ENCODE results near the gene RABGAP1L.
"Not testable (repeated sequence)": the region's sequence is repeated elsewhere in the genome, so short reads cannot be mapped to it uniquely, and the experiment has no call there.

RABGAP1L gene

DNA sequence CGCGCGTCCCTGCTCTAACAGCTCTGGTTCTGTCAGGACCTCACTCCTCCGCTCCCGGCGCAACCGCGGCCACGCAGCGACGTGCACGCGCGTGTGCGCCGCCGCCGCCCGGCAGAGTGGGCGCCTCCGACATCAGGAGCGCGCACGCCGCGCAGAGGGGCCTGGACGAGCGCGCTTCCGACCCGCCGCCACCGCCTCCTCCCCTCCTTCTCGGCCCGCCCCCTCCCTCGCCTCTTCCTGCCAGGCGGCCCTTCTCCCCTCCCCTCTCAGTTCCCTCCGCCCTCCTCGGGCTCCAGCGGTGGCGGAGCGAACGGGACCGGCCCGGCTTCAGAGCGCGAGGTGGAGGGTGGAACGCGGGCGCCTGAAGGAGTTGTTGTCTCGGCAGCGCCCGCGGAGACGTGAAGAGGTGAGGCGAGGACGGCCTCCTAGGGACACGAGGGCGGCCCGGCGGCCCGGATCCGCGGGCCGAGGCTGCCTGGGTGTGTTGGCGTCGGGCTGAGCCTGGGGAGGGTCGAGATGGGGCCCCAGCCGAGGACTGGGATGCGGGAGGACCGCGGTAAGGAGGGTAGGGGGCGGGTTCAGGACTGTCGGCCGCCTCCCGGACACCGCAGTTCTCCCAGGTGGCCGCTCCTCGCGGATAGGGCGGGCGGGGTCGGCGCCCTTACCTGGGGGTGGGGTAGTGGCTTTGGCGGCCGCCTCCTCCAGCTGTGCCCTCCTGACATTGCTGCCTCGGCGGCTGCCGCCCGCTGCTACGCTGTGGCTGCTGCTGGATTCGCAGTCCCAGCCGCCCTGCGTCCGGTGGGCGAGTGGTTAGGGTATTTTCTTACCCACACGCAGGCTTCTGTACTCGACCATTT lies at the start of gene RABGAP1L:
Gene RABGAP1L (plus strand): TSS at position 269 of the 857 bp plus-strand sequence.
- DNase-seq: peak; percentile 96

DNA sequence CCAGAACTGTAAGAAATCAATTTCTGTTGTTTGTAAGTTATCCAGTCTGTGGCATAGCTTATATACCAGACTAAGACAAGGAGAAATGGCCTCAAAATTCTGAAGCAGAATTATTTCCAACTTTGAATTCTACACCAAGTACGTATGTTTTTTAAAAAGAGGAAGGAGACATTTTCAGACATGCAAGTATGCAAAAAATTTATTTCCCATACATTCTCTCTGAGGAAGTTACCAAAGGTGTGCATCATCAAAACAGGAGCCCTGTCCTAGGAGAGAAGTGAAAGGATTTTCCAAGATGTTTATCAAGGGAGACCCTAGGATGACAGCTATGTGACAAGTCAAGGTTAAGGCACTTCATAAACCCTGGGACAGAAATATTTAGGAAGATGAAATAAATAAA lies 49.3 kb upstream of the RABGAP1L start:
- no peak for DNase-seq

DNA sequence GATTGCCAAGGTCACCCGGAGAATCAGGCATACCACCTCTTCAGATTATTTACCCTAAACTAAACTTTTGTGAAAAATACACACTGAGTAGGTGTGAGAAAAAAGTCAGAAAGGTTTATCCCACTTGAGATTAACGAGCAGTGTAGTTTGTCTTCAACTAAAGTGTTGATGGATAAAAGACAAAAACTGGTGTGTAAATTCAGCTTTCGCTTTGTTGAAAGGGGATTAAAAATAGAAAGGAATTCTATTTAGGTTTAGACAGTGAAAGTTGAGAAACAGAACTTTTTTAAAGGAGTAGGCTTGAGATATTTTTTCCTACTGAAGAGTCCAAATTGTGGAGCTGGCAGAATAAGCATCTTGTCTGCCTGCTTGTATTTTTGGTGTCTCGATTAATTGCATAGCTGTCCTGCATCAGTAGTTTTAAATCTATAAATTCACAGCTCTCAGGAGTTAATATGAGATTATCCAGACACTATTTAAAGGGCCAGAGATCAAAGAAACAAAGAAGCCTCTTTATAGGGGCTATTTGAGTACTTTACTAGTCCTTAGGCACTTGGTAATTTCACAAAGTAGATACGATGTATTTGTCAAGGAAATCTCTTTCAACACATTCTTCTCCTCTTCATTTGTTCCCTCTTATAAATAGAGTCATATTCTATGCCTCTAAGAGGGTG lies 46.7 kb upstream of the RABGAP1L start:
- no peak for DNase-seq

DNA sequence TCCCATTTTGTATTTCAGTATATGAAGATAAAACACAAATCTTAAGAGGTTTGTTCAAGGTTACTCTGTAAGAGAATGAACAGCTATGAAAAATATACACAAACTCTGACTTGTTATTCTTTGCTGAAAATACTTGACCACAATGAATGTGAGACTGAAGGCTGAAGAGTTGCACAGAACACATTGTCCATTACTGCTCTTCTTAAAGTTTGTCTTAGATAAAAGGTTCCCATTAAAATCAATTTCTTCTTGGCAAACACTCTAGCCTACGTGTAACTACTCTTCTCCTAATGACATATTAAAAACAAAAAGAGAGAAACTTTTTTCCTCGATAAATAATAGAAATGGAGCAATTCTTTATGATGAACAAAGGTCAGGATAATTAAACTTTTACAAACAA lies 45.2 kb upstream of the RABGAP1L start:
- DNase-seq: no peak

DNA sequence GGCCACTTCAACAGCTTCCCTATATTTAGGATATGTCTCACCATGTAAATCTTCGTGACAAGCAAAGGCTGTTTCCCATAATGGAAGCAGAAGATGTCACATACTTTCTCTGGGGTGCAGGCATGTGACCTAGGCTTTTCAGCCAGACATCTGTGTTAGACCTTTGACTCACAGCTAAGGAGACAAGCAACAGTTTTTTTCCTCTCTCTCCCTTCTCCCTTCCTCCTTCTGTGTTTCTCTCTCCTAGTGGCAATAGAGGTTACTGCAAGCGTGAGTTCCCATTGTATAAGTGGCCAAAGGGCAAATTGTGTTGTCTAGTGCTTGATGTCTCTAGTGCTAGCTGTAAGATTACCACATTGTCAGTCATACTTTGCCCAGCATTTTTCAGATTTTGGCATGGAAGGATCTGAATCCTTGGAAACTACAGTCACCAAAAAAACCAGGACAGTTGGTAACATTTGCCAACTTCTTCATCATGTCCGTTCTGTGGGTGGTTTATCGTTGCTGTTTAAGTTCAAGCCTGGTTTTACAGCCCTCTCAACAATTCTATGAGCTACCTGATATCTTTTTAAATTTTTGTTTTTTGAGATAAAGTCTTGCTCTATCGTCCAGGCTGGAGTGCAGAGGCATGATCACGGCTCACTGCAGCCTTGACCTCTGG lies 44.4 kb upstream of the RABGAP1L start:
- DNase-seq: peak; percentile 5 to 37

DNA sequence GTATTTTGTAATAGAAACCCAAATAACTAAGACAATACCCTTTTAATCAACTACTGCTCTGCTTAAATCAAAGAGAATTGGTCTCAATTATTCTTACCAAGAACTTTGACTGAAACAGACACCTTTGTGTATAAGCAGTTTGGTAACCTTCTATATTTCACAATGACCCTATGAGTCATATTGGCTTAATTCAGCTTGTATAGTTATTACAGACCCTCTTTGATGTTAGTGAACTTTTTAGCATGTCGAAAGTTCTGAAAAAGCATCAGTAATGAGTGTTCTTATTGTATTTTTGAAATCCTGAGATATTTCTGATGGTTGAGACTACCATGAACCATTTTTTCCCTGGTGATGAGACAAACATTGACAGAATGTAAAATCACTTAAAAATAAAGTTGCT lies 43.3 kb upstream of the RABGAP1L start:
- no peak for DNase-seq

DNA sequence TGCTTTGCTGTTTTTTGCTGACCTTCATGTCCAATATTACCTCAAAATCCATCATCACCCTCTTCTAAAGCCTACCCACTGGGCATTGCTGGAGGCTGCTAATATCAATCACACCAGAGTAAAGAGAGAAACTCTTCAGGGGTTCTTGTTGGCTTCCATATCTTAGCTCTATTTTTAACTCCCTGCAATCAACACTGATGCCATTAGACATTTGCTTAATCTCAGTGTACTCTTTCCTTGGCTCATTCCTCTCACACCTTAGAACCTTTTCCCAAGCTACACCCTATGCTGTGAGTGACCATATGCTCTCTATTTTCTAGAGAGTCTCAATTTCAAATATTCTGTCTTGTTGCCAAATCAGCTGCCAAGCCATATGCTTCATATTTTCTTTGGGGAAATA lies 40.6 kb upstream of the RABGAP1L start:
- DNase-seq: no peak

DNA sequence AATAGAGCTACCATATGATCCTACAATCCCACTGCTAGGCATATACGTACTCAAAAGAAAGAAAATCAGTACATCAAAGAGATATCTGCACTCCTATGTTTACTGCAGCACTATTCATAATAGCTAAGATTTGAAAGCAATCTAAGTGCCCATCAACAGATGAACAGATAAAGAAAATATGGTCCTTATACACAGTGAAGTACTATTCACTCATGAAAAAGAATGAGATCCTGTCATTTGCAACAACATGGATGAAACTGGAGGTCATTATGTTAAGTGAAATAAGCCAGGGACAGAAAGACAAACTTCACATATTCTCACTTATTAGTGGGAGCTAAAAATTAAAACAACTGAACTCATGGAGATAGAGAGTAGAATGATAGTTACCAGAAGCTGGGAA lies 37.0 kb upstream of the RABGAP1L start:
- DNase-seq: not testable (repeated sequence)

DNA sequence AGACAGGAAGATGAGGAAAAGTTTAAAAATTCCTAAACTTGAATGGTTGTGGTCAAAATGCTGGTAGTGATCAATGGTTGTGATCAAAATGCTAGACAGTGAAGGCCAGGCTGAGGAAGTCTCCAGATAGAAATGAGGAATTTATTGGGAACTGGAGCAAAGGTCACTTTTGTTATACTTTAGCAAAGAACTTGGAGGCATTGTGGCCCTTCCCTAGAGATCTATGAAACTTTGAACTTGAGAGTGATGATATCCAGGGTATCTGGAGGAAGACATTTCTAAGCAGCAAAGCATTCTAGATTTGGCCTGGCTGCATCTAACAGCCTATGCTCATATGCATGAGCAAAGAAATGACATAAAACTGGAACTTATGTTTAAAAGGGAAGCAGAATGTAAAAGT lies 35.5 kb upstream of the RABGAP1L start:
- DNase-seq: no peak

DNA sequence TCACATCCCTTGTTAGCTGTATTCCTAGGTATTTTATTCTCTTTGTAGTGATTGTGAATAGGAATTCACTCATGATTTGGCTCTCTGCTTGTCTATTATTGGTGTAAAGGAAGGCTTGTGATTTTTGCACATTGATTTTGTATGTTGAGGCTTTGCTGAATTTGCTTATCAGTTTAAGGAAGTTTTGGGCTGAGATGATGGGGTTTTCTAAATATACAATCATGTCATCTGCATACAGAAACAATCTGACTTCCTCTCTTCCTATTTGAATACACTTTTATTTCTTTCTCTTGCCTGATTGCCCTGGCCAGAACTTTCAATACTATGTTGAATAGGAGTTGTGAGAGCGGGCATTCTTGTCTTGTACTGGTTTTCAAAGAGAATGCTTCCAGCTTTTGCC lies 32.1 kb upstream of the RABGAP1L start:
- DNase-seq: not testable (repeated sequence)

DNA sequence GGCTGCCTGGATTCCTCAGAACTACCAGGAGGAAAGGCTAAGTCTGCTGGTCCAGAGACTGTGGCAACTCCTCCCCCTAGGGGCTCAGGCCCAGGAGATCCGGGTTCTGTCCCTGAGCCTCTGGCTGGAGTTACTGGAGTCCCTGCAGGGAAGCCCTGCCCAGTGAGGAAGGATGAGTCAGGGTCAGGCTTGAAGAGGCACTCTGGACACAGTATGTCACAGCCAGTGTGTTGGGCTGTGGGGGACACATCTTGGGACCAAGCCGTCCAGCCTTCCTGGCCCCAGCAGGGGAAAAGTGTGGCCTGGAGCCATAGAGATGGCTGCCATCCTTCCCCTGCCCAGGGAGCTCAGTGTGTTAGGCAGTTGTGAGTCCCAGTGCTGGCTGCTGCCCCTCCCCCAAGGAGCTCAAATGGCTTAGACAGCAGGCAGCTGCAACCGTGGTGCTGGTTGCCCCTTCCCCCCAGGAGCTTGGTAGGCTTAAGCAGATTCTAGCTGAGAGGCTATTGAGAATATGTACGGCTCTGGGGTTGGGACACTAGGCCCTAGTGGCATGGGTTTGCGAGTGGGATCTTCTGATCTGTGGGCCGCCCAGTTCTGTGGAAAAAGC lies 28.2 kb upstream of the RABGAP1L start:
- no peak for DNase-seq

DNA sequence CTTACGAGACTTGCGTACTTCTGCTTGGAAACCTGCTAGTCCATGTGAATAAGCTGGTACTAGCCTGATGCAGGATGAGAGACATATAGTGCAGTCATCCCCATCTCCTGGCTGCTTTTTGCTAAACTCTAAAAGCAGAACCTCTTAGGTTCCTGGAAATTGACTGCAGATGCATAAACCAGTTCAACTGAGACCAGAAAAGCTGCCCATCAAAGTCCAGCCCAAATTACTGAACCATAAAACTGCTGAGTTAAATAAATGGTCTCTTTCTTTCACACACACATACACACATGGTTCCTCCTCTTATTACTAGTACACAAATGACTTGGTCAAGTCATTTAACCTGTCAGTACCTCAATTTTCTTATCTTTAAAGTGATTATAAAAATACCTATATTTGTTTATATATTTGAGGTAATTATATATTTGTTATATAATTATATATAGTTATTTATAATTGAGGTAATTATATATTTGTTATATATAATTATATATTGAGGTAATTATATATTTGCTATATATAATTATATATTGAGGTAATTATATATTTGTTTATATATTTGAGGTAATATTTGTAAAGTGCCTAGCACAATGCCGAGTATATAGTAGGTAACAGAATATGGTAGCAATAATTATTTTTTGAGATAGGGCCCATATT lies 25.2 kb upstream of the RABGAP1L start:
- DNase-seq: peak in 1 of 2 experiments; percentile 37

DNA sequence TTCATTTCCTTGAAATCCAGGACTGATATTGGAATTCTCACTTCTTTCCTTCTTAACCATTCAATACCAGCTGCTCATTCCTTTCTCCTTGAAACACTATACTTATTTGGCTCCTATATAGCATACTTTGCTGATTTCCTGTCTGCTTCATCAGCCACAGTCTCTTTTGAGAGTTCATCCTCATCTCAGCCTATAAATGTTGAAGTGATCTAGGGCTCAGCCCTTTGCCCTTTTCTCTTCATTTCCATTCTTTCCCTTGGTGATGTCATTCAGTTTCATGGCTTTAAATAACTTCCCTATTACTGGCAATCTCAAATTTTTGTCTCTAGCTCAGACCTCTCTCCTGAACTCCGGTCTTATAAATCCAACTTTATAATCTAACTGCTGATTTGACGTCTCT lies 24.1 kb upstream of the RABGAP1L start:
- no peak for DNase-seq

DNA sequence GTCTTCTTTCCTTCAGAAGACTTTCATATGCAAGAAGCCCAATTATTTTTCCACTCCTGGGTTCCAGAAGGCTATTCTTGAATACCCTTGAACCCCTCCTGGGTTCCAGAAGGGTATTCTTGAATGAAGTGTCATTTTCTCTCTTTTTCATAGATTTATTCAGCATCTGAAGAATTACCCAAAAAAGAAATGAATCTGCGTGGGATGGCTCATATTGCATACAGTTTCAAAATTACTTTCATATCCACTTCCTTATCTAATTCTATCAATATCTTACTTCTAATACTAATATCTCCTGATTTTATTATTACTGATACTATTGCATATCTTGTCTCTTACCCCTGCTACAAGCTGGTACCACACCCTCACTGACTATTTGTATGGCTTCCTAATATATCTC lies 22.6 kb upstream of the RABGAP1L start:
- DNase-seq: no peak

DNA sequence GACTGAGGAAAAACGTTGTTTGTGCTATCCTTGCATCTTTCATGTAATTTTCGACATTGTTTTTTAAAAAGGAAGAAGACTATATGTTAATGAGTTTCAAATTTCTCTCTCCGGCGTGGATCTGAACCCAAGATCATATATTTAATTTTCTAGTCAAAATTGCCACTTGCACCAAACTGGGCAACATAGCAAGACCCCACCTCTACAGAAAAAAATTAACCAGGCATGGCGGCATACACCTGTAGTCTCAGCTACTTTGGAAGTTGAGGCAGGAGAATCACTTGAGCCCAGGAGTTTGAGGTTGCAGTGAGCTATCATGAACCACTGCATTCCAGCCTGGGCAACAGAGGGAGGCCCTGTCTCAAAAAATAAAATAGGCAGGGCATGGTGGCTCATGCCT lies 16.5 kb upstream of the RABGAP1L start:
- DNase-seq: no peak

DNA sequence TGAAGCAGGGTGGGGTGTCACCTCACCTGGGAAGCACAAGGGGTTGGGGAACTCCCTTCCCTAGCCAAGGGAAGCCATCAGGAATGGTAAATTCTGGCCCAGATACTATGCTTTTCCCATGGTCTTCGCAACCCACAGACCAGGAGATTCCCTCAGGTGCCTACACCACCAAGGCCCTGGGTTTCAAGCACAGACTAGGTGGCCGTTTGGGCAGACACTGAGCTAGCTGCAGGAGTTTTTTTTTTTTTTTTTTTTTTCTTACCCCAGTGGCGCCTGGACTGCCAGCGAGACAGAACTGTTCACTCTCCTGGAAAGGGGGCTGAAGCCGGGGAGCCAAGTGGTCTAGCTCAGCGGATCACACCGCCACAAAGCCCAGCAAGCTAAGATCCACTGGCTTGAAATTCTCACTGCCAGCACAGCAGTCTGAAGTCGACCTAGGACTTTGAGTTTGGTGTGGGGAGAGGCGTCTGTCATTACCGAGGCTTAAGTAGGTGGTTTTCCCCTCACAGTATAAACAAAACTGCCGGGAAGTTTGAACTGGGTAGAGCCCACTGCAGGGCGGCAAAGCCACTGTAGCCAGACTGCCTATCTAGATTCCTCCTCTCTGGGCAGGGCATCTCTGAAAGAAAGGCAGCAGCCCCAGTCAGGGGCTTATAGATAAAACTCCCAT lies 15.5 kb upstream of the RABGAP1L start:
- not testable (repeated sequence) for DNase-seq

DNA sequence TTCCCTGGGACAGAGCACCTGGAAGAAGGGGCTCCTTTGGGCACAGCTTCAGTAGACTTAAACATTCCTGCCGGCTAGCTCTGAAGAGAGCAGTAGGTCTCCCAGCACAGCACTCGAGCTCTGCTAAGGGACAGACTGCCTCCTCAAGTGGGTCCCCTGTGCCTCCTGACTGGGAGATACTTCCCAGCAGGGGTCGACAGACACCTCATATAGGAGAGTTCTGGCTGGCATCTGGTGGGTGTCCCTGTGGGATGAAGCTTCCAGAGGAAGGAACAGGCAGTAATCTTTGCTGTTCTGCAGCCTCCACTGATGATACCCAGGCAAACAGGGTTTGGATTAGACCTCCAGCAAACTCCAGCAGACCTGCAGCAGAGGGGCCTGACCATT lies 14.9 kb upstream of the RABGAP1L start:
- not testable (repeated sequence) for DNase-seq

DNA sequence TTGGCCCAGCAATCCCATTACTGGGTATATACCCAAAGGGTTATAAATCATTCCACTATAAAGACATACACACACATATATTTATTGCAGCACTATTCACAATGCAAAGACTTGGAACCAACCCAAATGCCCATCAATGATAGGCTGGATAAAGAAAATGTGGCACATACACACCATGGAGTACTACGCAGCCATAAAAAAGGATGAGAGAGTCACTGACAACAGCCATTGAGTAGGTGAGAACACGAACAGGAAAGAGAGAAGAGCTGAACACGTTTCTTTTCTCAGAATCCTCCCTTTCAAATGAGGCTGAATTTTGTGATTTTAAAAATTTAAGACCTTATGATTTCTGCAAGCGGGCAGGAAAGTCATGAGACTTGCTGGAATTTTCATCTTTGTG lies 10.1 kb upstream of the RABGAP1L start:
- no peak for DNase-seq

DNA sequence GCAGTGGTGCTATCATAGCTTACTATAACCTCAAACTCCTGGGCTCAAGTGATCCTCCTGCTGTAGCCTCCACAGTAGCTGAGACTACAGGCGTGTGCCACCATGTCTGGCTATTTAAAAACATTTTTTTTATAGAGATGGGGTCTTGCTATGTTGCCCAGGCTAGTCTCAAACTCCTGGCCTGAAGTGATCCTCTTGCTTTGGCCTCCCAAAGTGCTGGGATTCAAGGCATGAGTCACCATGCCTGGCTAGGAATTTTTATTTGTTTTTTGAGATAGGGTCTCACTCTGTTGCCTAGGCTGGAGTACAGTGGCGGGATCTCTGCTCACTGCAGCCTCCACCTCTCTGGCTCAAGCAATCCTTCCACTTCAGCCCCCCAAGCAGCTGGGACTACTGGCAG lies 8.8 kb upstream of the RABGAP1L start:
- no peak for DNase-seq

DNA sequence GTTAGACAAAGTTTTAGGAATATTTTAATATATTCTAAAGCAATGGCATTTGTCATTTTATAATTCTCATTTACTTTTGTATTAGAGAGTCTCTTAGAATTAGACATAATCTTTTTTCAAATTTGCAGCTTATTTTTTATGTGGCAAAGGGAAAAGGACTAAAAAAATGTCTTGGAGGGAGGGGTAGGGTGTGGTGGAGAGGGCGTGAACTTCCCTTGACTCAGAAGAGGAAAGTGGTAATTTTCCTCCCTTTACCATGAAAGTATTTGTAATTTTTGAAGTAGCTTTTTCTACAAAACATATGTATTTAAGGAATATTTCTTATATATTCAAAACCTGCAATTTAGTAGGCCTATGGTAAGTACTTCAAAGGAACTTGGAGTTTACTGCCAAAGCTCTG lies 6.9 kb upstream of the RABGAP1L start:
- DNase-seq: no peak

DNA sequence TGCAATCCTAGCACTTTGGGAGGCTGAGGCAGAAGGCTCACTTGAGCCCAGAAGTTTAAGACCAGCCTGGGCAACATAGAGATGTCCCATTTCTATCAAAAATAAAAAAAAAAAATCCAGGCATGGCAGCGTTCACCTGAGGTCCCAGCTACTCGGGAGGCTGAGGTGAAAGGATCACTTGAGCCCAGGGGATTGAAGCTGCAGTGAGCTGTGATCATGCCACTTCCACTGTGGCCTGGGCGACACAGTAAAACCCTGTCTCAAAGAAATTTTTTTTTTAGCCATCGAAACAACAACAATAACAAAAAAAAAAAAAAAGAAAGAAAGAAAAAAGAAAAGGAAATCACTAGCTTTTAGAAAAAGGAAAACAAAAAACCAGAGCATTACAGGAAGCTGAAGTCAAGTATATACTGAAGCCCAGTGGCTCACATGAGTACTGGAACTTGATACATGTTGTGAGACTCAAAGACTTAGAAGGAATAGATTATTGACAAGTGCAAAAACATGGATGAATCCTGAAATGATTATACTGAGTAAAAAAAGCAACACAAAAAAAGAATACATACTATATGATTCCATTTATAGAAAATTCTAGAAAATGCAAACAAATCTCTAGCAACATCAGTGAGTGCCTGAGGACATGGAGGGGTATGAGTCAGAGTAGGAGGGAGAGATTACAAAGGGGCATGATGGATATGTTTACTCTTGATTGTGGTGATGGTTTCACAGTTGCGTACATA lies 6.1 kb upstream of the RABGAP1L start:
- peak in 1 of 2 experiments; percentile 23 for DNase-seq

DNA sequence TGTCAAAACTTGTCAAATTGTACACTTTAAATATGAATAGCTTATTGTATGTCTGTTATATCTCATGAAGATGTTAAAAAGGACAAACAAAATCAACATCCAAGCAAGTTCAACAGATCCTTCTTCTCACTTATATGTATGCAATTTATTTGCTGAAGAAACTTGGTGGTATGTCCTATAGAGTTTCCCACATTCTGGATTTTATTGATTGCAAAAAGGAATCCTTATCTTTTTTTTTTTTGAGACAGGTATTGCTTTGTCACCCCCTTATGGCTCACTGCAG lies 5.6 kb upstream of the RABGAP1L start:
- no peak for DNase-seq
